GM11168 (cell line): ENCODE measurements around the gene MBIP.

Experiments used
- in situ Hi-C: fragments of 300-500 bp; cut with MboI; formaldehyde crosslinking; loops from one replicate; pipeline ENCODE4 v1.12.0; 2022; ENCODE audit warnings: low sequenced_read_pairs; ENCODE audit not compliant: unreplicated experiment

Gene MBIP

DNA sequence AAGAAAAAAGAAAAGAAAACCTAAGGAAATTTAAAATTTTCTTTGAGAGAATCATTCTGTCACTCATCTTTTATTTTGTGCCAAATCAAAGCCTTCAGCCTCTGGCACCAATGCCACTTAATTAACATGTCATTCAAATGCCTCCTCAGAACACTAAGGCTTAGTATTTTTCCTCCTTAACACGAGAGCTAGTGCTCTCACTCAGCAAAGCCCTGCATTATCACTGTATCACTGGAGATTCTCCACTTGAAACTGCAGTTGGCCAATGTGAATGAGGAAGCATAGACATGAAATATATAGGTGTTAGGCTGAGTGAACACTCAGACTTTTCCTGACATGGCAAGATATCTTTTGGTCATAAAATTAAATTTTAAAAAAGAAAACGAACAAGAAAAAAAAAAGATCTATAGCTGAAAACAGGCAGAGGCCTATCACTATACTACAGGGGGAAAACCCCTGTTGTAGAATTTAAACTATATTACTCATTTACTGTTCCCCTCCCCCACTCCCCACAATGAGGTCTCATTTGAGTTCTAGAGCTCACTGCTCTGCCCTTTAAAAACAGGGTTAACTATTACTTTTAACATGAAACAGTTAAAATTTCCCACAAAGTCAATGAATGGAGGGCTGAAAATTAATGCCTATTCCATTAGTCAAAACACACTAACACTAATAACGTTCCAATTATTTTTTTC is 5.1 kb downstream of the MBIP start:
- in situ Hi-C loops: no loop called here

DNA sequence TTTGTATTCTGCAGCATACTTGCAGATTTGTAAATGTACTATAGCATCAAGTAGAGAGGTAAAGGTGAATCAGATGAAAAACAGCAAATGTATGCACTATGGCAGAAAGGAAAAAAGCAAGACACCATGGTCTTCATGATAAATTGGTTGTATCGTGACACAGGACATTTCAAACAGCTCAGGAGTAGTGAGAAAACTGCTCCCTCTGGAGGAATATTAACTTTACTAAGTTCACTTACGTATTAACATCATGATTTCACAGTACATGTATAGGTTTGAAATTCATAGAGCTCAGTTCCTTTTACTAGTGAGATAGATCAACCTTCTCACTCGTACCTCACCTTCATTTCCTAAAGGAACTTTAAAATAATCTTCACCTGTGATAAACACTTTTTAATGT is 6.5 kb downstream of the MBIP start:
- in situ Hi-C loops: no loop called here

DNA sequence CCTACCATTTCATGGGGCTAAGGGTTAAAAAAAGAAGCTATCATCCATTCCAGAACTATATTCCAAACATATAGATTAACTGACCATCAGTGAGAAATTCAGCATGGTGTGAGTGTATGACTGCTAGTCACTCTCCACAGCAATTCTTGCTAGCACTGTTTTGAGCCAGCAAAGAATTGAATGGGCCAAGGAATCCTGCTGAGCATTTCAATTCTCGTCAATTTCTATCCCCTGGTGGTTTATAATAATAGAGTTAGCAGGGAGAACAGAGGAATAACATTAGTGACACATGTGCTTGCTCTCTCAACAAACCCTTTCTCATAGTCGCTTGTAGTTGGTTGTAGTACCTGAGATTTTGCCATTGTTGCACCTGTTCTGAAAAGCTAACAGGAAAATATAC is 7.2 kb downstream of the MBIP start:
- in situ Hi-C loops: no loop called here

- in situ Hi-C loops: no loop called here
Measured at GRCh38 chr14:36306836-36307235, 13.6 kb downstream of the MBIP start.

GRCh38 chr14:36304895-36305294 is 15.5 kb downstream of the MBIP start:
- in situ Hi-C loops: no loop called here

- in situ Hi-C loops: no loop called here
Measured at GRCh38 chr14:36303960-36304359, 16.5 kb downstream of the MBIP start.

DNA sequence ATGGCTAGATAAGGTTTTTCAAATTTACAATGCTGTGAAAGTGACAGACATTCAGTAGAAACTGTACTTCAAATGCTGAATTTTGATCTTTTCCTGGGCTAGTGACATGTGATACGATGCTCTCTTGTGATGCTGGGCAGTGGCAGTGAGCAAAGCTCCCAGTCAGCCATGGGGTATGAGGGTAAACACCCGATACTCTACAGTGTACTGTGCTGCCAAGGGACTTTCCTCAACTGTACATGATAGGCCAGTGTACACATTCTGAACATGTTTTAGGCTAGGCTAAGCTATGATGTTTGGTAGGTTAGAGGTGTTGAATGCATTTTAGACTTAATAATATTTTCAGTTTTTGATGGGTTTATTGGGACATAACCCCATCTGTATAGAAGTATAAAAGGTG is 17.6 kb downstream of the MBIP start:
- in situ Hi-C loops: no loop called here

- in situ Hi-C loops: no loop called here
Measured at GRCh38 chr14:36301159-36301558, 19.3 kb downstream of the MBIP start.

- in situ Hi-C loops: no loop called here
Measured at GRCh38 chr14:36300337-36300736, 20.1 kb downstream of the MBIP start.

GRCh38 chr14:36295642-36296627 is 24.5 kb downstream of the MBIP start:
- in situ Hi-C loops: no loop called here

- in situ Hi-C loops: no loop called here
Measured at GRCh38 chr14:36294543-36294942, 25.9 kb downstream of the MBIP start.

DNA sequence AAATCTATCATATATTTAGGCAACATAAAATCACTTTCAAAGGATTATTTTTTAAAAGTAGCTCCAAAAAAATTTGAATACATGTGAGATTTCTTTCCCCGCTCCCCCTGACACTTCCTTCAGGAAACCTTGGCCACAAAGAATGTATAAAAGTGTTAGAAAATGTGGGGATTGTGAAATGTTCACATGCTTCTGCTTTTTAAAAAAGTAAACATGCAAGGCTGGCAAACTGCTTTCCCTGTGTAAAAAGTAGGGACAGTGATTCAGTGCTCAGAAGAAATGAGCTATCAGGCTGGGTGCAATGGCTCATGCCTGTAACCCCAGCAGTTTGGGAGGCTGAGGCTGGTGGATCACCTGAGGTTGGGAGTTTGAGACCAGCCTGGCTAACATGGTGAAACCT is 26.6 kb downstream of the MBIP start:
- in situ Hi-C loops: no loop called here

DNA sequence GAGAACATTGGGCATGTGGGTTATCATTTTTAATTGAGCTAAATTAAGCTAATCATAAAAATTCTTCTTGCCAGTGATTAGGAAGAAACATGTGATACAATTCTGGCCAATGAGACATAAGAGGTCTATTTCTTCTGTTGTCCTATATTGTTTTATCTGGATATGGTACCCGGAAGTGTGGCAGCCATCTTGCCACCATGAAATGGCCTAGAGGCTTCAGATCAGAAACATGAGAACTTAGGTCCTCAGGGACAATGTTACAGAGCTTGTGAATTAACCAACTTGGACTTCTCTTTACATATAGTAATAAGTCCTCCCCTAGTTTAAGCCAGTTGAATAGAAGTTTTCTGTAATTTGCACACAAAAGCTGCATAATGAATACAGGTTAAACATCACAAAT is 30.5 kb downstream of the MBIP start:
- in situ Hi-C loops: no loop called here

GRCh38 chr14:36288496-36288895 is 31.9 kb downstream of the MBIP start:
- in situ Hi-C loops: no loop called here

- in situ Hi-C loops: no loop called here
Measured at GRCh38 chr14:36284971-36285595, 35.4 kb downstream of the MBIP start.

DNA sequence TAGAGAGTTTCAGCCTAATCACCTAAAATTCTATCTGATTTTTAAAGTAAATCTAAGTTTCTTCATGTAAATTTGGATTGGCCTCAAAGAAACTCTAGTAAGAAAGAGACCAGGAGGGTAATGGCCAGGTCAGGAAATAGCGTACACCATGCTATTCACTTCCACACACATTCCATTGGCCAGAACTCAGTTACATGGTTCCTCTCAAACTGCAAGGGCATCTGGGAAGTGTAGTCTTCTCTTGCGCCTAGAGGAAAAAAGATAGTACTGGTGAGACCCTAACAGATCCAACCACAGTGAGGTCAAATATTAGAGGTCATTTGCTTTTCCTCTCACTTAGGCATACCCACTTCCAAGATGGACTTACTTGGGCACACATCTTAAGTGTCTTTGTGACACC is 39.1 kb downstream of the MBIP start:
- in situ Hi-C loops: no loop called here

DNA sequence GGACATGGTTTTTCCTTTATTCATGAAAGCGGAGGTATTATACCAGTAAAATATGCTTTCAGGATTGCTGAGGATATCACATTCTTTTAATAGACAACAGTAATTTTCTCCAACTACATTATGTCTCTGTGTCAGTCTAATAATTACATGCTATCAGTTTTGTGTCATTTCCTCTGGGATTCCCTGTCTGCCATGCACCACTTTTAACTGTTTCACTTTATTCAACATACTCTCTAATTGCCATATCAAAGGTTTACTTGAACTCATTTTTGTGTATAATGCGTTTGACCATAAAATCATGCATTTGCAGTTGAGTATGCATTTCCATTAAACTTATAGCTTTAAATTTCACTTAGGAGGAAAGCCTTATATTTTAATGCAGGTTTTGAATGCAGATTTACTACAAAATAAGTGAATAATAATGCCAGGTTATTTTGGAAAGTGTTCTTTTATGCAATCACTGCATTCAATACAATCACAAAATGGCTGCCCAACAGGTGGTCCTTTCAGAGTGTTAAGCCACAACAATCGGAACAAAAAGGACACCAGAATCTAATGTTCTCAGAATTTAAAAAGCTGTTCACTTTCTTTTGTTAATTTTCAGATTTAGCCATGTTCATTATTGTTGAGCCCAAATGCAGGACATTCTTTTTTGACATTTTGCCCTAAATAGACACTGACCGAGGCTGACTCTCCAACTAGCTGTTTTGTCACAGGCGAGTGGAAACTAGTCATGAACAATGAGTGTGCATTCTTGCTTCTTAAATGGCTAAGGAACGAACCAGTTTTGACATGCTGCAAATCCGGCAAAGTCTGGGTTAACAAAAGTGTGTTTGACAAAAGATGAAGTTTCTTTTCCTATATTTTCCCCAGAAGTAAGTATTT is 40.9 kb downstream of the MBIP start:
- in situ Hi-C loops: no loop called here

- in situ Hi-C loops: no loop called here
Measured at GRCh38 chr14:36275741-36276140, 44.7 kb downstream of the MBIP start.

DNA sequence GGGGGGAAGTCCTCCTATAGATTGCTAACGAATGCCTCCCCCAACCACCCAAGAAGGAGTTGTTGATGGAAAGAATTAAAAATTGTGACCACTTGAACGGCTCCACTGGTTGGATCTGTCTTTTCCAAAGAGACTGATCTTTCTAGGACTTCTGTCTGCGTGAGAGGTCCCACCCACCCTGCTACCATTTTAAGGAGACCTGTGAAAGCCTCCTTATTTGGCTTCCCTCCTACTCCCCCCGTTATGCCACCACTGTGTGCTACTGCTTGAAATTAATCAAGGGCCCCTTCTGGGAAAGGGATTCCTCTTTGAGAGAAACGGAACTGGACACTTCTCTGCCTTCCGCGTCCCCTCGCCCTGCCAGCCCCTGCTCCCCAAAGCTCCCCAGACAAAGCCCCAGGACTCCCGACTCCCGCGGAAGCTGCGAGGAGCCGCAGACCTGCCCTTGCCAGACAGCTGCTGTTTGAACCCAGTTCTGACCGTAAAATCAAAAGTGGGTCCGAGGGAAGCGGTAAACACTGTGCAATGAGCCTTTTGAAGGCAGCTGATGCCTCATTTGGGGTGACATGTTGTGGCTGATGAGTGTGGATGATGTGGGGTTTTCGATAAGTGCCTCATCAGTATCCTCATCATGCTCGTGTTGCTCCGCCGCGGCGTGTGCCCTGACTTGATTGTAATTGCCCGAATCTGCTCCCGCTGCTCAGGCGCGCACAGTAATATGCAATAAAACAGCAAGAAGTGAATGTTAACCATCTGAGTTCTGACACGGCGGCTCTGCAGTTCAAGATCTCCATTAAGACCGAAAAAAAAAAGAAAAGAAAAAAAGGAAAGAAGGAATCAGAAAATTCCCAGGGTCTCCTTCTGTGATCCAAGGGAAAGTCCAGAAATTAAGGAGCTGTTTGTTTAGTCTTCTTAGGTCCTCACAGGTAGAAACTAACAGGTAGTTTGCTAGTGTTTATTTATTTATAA is 48.2 kb downstream of the MBIP start:
- in situ Hi-C loops: no loop called here
